OCI-M1 (cell line): ENCODE results near the gene CD99L2.

ENCODE experiments used
- DNase-seq: peaks from one replicate; lab custom pipeline; 2025; lab: John Stamatoyannopoulos, UW

CD99L2 gene

GRCh38 chrX:150762258-150763165, 136.0 kb downstream of the CD99L2 start:
- DNase-seq, result no peak

DNA sequence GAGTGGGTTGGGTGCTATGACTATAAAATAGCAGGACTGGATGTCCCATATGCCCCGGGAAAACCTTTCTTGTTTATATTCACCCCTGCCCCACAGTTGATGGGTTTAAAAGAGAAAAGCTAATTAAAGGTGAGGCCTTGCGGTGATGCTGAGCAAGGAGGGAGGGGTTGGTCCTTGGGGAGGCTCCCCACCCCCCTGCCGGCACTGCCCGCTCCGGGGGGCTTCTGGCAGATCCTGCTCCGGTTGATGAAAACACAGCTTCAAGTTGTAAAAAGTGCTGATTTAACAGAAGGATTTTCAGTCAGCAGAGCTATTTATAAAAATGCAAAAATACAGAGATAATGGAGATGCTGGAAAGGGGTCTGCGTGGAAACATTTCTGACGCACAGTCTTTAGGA, 136.7 kb downstream of the CD99L2 start:
- no peak for DNase-seq

GRCh38 chrX:150761176-150761818, 137.2 kb downstream of the CD99L2 start:
- no peak for DNase-seq

- no peak for DNase-seq
Measured at GRCh38 chrX:150759568-150760416, 138.7 kb downstream of the CD99L2 start.

- DNase-seq, result no peak
Measured at GRCh38 chrX:150757371-150757770, 141.1 kb downstream of the CD99L2 start.

- DNase-seq, result no peak
Measured at GRCh38 chrX:150753968-150754367, 144.5 kb downstream of the CD99L2 start.

- no peak for DNase-seq
Measured at GRCh38 chrX:150753357-150753756, 145.1 kb downstream of the CD99L2 start.

- no peak for DNase-seq
Measured at GRCh38 chrX:150752124-150752523, 146.3 kb downstream of the CD99L2 start.

- peak; percentile 70 for DNase-seq
Measured at GRCh38 chrX:150736475-150736874, 162.0 kb downstream of the CD99L2 start.

- peak; percentile 62 for DNase-seq
Measured at GRCh38 chrX:150731795-150732194, 166.7 kb downstream of the CD99L2 start.

GRCh38 chrX:150730719-150731118, 167.7 kb downstream of the CD99L2 start:
- DNase-seq, result no peak

- DNase-seq, result no peak
Measured at GRCh38 chrX:150729956-150730355, 168.5 kb downstream of the CD99L2 start.

- DNase-seq, result no peak
Measured at GRCh38 chrX:150719621-150720020, 178.8 kb downstream of the CD99L2 start.
